BLaER1 treated with 17β-estradiol and CSF1 and Interleukin-3, amounts not matched to agents 10 nM and 100 nM (cell line): ENCODE data around the gene SLIT1.

Experiments used
- H3K27ac ChIP-seq, 11 experiments: shearing (Covaris generic); formaldehyde crosslinking; 2 replicates each; pipeline ENCODE4 v1.8.1; 2022
- H3K27me3 ChIP-seq, 11 experiments: shearing (Covaris generic); formaldehyde crosslinking; 2 replicates each; pipeline ENCODE4 v1.8.1; 2022
- H3K36me3 ChIP-seq, 11 experiments: shearing (Covaris generic); formaldehyde crosslinking; 2 replicates each; pipeline ENCODE4 v1.8.1; 2022
- H3K4me1 ChIP-seq, 10 experiments: shearing (Covaris generic); formaldehyde crosslinking; 2 replicates each; pipeline ENCODE4 v1.8.1; 2022
- H3K4me2 ChIP-seq, 11 experiments: shearing (Covaris generic); formaldehyde crosslinking; 2 replicates each; pipeline ENCODE4 v1.8.1; 2022
- H3K4me3 ChIP-seq, 10 experiments: shearing (Covaris generic); formaldehyde crosslinking; 2 replicates each; pipeline ENCODE4 v1.8.1; 2022
- H3K9ac ChIP-seq, 11 experiments: shearing (Covaris generic); formaldehyde crosslinking; 2 replicates each; pipeline ENCODE4 v1.8.1; 2022
- H3K9me3 ChIP-seq, 11 experiments: shearing (Covaris generic); formaldehyde crosslinking; replicated peaks in 1 of 11; 2 replicates each; pipeline ENCODE4 v1.8.1; 2022
- H4K20me1 ChIP-seq, 11 experiments: shearing (Covaris generic); formaldehyde crosslinking; 2 replicates each; pipeline ENCODE4 v1.8.1; 2022
- Cebpa-rat ChIP-seq, 11 experiments: shearing (Covaris generic); IDR thresholded peaks; 2 replicates each; pipeline ENCODE4 v1.8.1; 2022

Gene SLIT1

GRCh38 chr10:97105303-97105702 is 80.5 kb downstream of the SLIT1 start:
- TF ChIP-seq Cebpa-rat (IDR thresholded peaks at IDR 0.05) = no peak
- H3K36me3 ChIP-seq = no peaks in the 10 kb centered on the region
- no peak overlapping the region for H3K4me2 ChIP-seq
- H3K4me3 ChIP-seq = no peak overlapping the region
- peaks cover 9 to 32% (median 23%) of the 10 kb centered on the region in 10 experiments; a peak in 18 of 20 replicates for H3K4me1 ChIP-seq
- H4K20me1 ChIP-seq = peaks cover 0 to 20% (median 8%) of the 10 kb centered on the region in 11 experiments; a peak in 9 of 22 replicates
- H3K9ac ChIP-seq = no peak overlapping the region
- H3K27me3 ChIP-seq = peaks cover 3 to 23% (median 12%) of the 10 kb centered on the region in 11 experiments; a peak in 15 of 22 replicates
- H3K27ac ChIP-seq = no peak overlapping the region
- H3K9me3 ChIP-seq = no peaks in the 10 kb centered on the region

GRCh38 chr10:97103316-97104080 is 82.3 kb downstream of the SLIT1 start:
- Histone ChIP-seq H3K27ac (no peak overlapping the region), H3K4me3 (no peak overlapping the region), H4K20me1 (peaks cover 0 to 32% (median 10%) of the 10 kb centered on the region in 11 experiments; a peak in 10 of 22 replicates), H3K9ac (no peak overlapping the region), H3K36me3 (no peaks in the 10 kb centered on the region), H3K9me3 (no peaks in the 10 kb centered on the region), H3K4me2 (peak overlapping the region in 2 of 11 experiments; percentile 3 to 20; a peak in 1 of 22 replicates), H3K27me3 (peaks cover 9 to 27% (median 15%) of the 10 kb centered on the region in 11 experiments; a peak in 18 of 22 replicates), H3K4me1 (peaks cover 9 to 43% (median 35%) of the 10 kb centered on the region in 10 experiments; a peak in 18 of 20 replicates)
- no peak for TF ChIP-seq Cebpa-rat (IDR thresholded peaks at IDR 0.05)

DNA sequence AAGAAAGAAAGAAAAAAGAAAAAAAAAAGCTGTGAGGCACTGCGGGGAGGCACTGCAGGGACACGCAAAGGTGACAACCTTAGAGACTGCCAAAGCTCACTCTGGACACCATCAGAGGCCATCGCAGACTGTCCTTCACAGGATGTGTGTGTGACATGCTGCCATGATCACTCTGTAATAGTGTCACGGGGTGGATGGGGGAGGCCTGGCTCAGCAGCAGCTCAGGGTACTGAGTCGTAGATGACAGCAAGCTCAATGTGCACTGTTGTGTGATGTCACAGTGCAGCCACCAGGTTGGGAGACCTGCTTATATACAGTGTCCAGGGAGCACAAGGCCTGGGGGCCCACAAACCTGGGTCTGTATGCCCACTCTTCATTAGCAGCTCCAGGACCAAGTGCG is 83.3 kb downstream of the SLIT1 start:
- Histone ChIP-seq H3K27me3 (peaks cover 9 to 36% (median 21%) of the 10 kb centered on the region in 11 experiments; a peak in 18 of 22 replicates), H3K9me3 (no peaks in the 10 kb centered on the region), H3K36me3 (no peaks in the 10 kb centered on the region), H3K4me2 (peak overlapping the region in 2 of 11 experiments; percentile 3 to 20; a peak in 1 of 22 replicates), H3K4me1 (peaks cover 9 to 53% (median 45%) of the 10 kb centered on the region in 10 experiments; a peak in 18 of 20 replicates), H4K20me1 (peaks cover 0 to 32% (median 16%) of the 10 kb centered on the region in 11 experiments; a peak in 10 of 22 replicates), H3K4me3 (no peak overlapping the region), H3K27ac (no peak overlapping the region), H3K9ac (no peak overlapping the region)
- no peak for TF ChIP-seq Cebpa-rat (IDR thresholded peaks at IDR 0.05)

GRCh38 chr10:97101166-97101940 is 84.4 kb downstream of the SLIT1 start:
- Histone ChIP-seq H3K36me3 (no peaks in the 10 kb centered on the region), H3K4me2 (peak overlapping the region; percentile 2 to 94 (median 85); a peak in 20 of 22 replicates), H3K27ac (no peak overlapping the region), H3K4me1 (peaks cover 12 to 64% (median 56%) of the 10 kb centered on the region in 10 experiments), H4K20me1 (peaks cover 0 to 32% (median 16%) of the 10 kb centered on the region in 11 experiments; a peak in 10 of 22 replicates), H3K9ac (peak overlapping the region in 1 of 11 experiments; percentile 48; a peak in 2 of 22 replicates), H3K4me3 (peak overlapping the region in 1 of 10 experiments; percentile 23; a peak in 2 of 20 replicates), H3K27me3 (peaks cover 15 to 42% (median 31%) of the 10 kb centered on the region in 11 experiments; a peak in 20 of 22 replicates), H3K9me3 (no peaks in the 10 kb centered on the region)
- no peak for TF ChIP-seq Cebpa-rat (IDR thresholded peaks at IDR 0.05)

- no peaks in the 10 kb centered on the region for H3K9me3 ChIP-seq
- H3K36me3 ChIP-seq = no peaks in the 10 kb centered on the region
- no peak for TF ChIP-seq Cebpa-rat (IDR thresholded peaks at IDR 0.05)
- peaks cover 0 to 39% (median 21%) of the 10 kb centered on the region in 11 experiments; a peak in 14 of 22 replicates for H4K20me1 ChIP-seq
- peak overlapping the region in 1 of 11 experiments; percentile 48; a peak in 2 of 22 replicates for H3K9ac ChIP-seq
- H3K4me3 ChIP-seq = peak overlapping the region in 2 of 10 experiments; percentile 23 to 24; a peak in 3 of 20 replicates
- peaks cover 18 to 42% (median 31%) of the 10 kb centered on the region in 11 experiments; a peak in 20 of 22 replicates for H3K27me3 ChIP-seq
- H3K4me2 ChIP-seq = peak overlapping the region; percentile 2 to 94 (median 85); a peak in 20 of 22 replicates
- H3K27ac ChIP-seq = no peak overlapping the region
- peaks cover 19 to 71% (median 62%) of the 10 kb centered on the region in 10 experiments for H3K4me1 ChIP-seq
Observed at GRCh38 chr10:97100657-97101056, 85.1 kb downstream of the SLIT1 start.

- Histone ChIP-seq H3K4me3 (no peak overlapping the region), H3K4me2 (peak overlapping the region in 9 of 11 experiments; percentile 60 to 94 (median 85); a peak in 17 of 22 replicates), H3K4me1 (peaks cover 23 to 79% (median 70%) of the 10 kb centered on the region in 10 experiments), H3K27ac (no peak overlapping the region), H3K36me3 (no peaks in the 10 kb centered on the region), H4K20me1 (peaks cover 0 to 46% (median 26%) of the 10 kb centered on the region in 11 experiments; a peak in 14 of 22 replicates), H3K9ac (no peak overlapping the region), H3K9me3 (no peaks in the 10 kb centered on the region), H3K27me3 (peaks cover 18 to 46% (median 37%) of the 10 kb centered on the region in 11 experiments; a peak in 20 of 22 replicates)
- TF ChIP-seq Cebpa-rat (IDR thresholded peaks at IDR 0.05) = no peak
Observed at GRCh38 chr10:97099868-97100267, 85.9 kb downstream of the SLIT1 start.

- H4K20me1 ChIP-seq = peaks cover 0 to 46% (median 26%) of the 10 kb centered on the region in 11 experiments; a peak in 14 of 22 replicates
- peaks cover 18 to 46% (median 37%) of the 10 kb centered on the region in 11 experiments; a peak in 20 of 22 replicates for H3K27me3 ChIP-seq
- peak overlapping the region in 8 of 11 experiments; percentile 11 to 94 (median 87); a peak in 15 of 22 replicates for H3K4me2 ChIP-seq
- H3K9ac ChIP-seq = no peak overlapping the region
- H3K9me3 ChIP-seq = no peaks in the 10 kb centered on the region
- no peak for TF ChIP-seq Cebpa-rat (IDR thresholded peaks at IDR 0.05)
- H3K27ac ChIP-seq = no peak overlapping the region
- H3K4me1 ChIP-seq = peaks cover 23 to 81% (median 73%) of the 10 kb centered on the region in 10 experiments
- H3K4me3 ChIP-seq = no peak overlapping the region
- H3K36me3 ChIP-seq = no peaks in the 10 kb centered on the region
Observed at GRCh38 chr10:97099089-97099488, 86.7 kb downstream of the SLIT1 start.

DNA sequence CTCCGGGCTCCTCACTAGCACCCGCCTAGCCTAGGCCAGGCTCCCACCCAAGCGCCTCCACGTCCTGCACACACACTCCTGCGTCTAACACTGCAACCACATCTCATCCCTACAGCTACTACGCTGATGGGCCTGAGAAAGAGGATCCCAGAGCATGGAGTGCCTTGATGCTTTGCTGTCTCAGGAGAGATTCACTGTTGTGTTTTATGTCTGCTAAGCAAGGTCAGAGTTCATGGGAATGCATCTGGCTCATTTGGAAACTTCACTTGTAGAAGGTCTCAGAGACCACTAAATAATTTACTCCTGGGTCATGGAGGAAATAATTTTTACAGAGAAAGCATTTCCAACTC is 88.7 kb downstream of the SLIT1 start:
- Histone ChIP-seq H3K27me3 (peaks cover 18 to 46% (median 34%) of the 10 kb centered on the region in 11 experiments; a peak in 20 of 22 replicates), H3K4me2 (peak overlapping the region in 9 of 11 experiments; percentile 64 to 94 (median 86); a peak in 17 of 22 replicates), H3K27ac (no peak overlapping the region), H3K9me3 (0 out of 22 replicates have a peak, but pooled peaks cover 0 to 4% (median 0%) of the 10 kb centered on the region in 11 experiments), H3K9ac (0 out of 22 replicates have a peak overlapping the region, but pooled peaks of 1 of the 11 experiments have one; percentile 20), H3K4me3 (no peak overlapping the region), H3K36me3 (no peaks in the 10 kb centered on the region), H3K4me1 (peaks cover 23 to 74% (median 71%) of the 10 kb centered on the region in 10 experiments), H4K20me1 (peaks cover 0 to 45% (median 18%) of the 10 kb centered on the region in 11 experiments; a peak in 14 of 22 replicates)
- no peak for TF ChIP-seq Cebpa-rat (IDR thresholded peaks at IDR 0.05)
